ENCODE data around the gene NOP16.

NOP16 gene

GRCh38 chr5:176352116-176352878 lies 36.1 kb downstream of the NOP16 start:
- Histone ChIP-seq H3K4me1 (no peaks in the 10 kb centered on the region), H3K27me3 (ENCODE audit: low read depth) (no peaks in the 10 kb centered on the region), H3K36me3 (replicated peaks) (peaks cover 79% of the 10 kb centered on the region), H3K4me3 (no peak overlapping the region), H3K9me3 (no peaks in the 10 kb centered on the region)
- DNase-seq (ENCODE audit: low spot score in 2 of 2) = no peak
- in situ Hi-C loops (cut with MboI; ENCODE audit: low sequenced_read_pairs) = no loop called here

- Histone ChIP-seq H3K36me3 (replicated peaks) (peaks cover 87% of the 10 kb centered on the region), H3K9me3 (no peaks in the 10 kb centered on the region), H3K4me1 (no peaks in the 10 kb centered on the region), H3K27me3 (ENCODE audit: low read depth) (no peaks in the 10 kb centered on the region), H3K4me3 (no peak overlapping the region)
- in situ Hi-C loops (cut with MboI; ENCODE audit: low sequenced_read_pairs) = no loop called here
- DNase-seq (ENCODE audit: low spot score in 2 of 2) = no peak
These were observed 38.0 kb downstream of the NOP16 start for GRCh38 chr5:176350416-176350815.

- Histone ChIP-seq H3K9me3 (no peaks in the 10 kb centered on the region), H3K36me3 (replicated peaks) (peaks cover 42% of the 10 kb centered on the region)
- DNase-seq (ENCODE audit: low spot score in 2 of 2) = no peak
These were observed 45.5 kb downstream of the NOP16 start for GRCh38 chr5:176342766-176343458.

GRCh38 chr5:176342158-176342483 lies 46.3 kb downstream of the NOP16 start:
- in situ Hi-C loops (cut with MboI; ENCODE audit: low sequenced_read_pairs) = loop anchor here (25.0 kb wide), 1 partner anchor 605 kb away; no protein-coding TSS in a partner anchor
- H3K4me1 ChIP-seq = no peaks in the 10 kb centered on the region
- no peaks in the 10 kb centered on the region for H3K27me3 ChIP-seq (ENCODE audit: low read depth)
- no peak overlapping the region for H3K4me3 ChIP-seq
- H3K9me3 ChIP-seq = no peaks in the 10 kb centered on the region
- DNase-seq (ENCODE audit: low spot score in 2 of 2) = no peak
- H3K36me3 ChIP-seq (replicated peaks) = peaks cover 35% of the 10 kb centered on the region

More at GRCh38 chr5:176342766-176343458, 45.5 kb downstream of the NOP16 start:
- in situ Hi-C loops (cut with MboI; ENCODE audit: low sequenced_read_pairs) = loop anchor here (25.0 kb wide), 1 partner anchor 606 kb away; no protein-coding TSS in a partner anchor
- H3K27me3 ChIP-seq (ENCODE audit: low read depth) = no peaks in the 10 kb centered on the region
- H3K4me3 ChIP-seq = no peak overlapping the region
- no peaks in the 10 kb centered on the region for H3K4me1 ChIP-seq

DNA sequence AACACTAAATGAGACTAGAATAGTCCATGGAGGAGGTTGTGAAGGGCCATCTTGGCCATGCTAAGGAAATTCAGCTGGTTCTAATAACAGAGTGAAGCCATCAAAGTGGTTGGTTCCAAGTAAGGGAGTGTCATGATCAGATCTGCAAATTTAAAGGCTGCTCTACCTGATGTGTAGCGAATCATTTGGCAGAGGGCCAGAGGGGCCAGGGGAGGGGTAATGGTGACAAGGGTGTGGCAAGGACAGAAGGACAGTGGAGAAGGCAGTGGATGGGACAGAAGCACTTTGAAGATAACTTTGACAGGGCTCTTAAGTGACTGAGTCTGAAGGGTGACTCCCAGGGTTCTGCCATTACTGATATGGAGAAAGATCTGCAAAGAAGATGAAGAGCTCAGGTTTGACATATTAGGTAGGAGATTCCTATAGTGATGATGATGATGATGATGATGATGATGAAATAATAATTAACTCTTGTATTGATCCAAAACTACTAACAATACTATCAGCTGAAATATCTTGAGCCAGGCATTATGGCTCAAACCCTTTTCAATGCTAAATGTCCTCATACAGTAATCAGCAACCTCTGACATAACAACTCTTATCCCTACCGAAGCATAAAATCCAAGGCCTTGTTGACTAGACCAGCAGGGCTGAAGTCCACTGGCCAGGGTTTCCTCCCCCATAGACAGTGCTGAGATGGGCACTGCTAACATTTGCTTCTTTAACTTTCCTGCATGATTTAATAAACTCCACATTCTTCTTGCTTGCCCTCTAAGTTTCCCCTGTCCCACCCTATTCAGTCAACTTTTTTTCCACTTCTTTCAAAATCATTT lies 46.9 kb downstream of the NOP16 start:
- DNase-seq (ENCODE audit: low spot score in 2 of 2) = no peak
- H3K4me1 ChIP-seq = no peaks in the 10 kb centered on the region
- in situ Hi-C loops (cut with MboI; ENCODE audit: low sequenced_read_pairs) = loop anchor here (25.0 kb wide), 1 partner anchor 604 kb away; no protein-coding TSS in a partner anchor

DNA sequence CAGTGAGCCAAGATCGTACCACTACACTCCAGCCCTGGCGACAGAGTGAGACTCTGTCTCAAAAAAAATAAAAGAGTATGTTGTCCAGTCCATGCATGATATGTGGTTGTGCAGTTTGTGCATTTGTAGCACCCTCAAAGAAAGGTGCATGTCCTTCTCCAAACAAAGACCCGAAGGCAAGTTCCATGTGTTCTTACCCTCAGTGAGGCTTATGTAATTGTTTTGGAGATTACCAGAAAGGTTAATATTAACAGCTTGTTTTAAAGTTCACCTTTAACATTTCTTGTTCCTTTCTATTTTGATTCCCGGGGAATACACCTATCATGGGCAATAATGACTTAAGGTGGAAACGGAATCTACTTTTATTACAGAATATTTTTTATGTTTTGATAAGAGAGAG lies 49.1 kb downstream of the NOP16 start:
- no peaks in the 10 kb centered on the region for H3K4me1 ChIP-seq
- no peak for DNase-seq (ENCODE audit: low spot score in 2 of 2)
- H3K4me3 ChIP-seq = no peak overlapping the region
- peaks cover 16% of the 10 kb centered on the region for H3K36me3 ChIP-seq (replicated peaks)
- in situ Hi-C loops (cut with MboI; ENCODE audit: low sequenced_read_pairs) = loop anchor here (25.0 kb wide), 1 partner anchor 602 kb away; no protein-coding TSS in a partner anchor
- no peaks in the 10 kb centered on the region for H3K9me3 ChIP-seq
- no peaks in the 10 kb centered on the region for H3K27me3 ChIP-seq (ENCODE audit: low read depth)

More for the DNA sequence above, 46.9 kb downstream of the NOP16 start:
- Histone ChIP-seq H3K36me3 (replicated peaks) (peaks cover 35% of the 10 kb centered on the region), H3K9me3 (no peaks in the 10 kb centered on the region), H3K4me3 (no peak overlapping the region), H3K27me3 (ENCODE audit: low read depth) (no peaks in the 10 kb centered on the region)

DNA sequence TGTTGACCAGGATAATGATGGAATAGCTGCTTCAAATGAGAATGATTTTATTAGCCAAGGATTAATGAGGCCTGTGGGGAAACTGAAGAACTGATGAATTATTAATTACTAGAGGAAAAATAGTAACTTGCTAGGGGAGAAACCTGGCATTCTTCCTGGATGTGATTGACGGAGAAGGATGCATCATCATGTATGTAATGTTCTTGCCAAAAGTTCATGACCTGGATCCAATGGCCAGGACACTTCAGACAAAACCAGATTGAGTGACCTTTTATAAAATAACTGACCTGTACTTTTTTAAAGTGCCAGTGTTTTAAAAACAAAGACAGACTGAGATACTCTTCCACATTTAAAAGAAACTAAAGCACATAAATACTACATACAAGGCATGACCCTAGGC lies 50.5 kb downstream of the NOP16 start:
- H3K36me3 ChIP-seq (replicated peaks) = peaks cover 12% of the 10 kb centered on the region
- no peak overlapping the region for H3K4me3 ChIP-seq
- DNase-seq (ENCODE audit: low spot score in 2 of 2) = no peak
- in situ Hi-C loops (cut with MboI; ENCODE audit: low sequenced_read_pairs) = loop anchor here (25.0 kb wide), 1 partner anchor 601 kb away; no protein-coding TSS in a partner anchor
- no peaks in the 10 kb centered on the region for H3K4me1 ChIP-seq
- H3K27me3 ChIP-seq (ENCODE audit: low read depth) = no peaks in the 10 kb centered on the region
- H3K9me3 ChIP-seq = no peaks in the 10 kb centered on the region

DNA sequence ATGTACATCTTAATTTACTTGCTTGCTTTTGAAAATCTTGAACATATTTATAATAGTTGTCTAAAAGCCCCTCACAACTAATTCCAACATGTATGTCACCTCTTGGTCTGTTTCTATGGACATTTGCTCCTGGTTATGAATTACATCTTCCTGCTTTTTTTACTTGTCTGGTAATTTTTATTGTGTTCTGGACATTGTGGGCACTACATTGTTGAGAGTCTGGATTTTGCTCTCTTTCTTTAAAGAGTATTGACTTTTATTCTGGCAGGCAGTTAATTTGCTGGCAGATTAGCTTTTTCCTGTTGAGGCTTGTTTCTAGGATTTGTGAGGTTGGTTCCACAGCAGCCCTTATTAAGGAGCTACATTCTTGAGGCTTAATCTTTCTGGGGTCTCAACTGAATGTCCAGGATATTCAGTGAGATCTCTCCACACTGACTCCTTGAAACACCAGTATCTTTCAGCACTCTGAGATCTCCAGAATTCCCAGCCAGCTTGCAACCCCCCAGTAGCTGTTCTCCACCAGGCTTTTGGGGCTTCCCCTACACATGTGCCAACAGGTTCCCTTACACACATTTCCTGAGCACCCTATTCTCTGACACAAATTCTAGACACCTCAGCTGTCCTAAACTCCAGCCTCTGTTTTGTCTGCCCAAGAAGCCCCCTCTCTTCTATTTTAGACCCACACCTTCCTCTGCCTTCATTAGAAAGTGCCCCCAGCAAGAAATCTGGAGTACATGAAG lies 54.2 kb downstream of the NOP16 start:
- Histone ChIP-seq H3K36me3 (replicated peaks) (peaks cover 12% of the 10 kb centered on the region), H3K9me3 (no peaks in the 10 kb centered on the region), H3K27me3 (ENCODE audit: low read depth) (no peaks in the 10 kb centered on the region), H3K4me1 (no peaks in the 10 kb centered on the region), H3K4me3 (no peak overlapping the region)
- in situ Hi-C loops (cut with MboI; ENCODE audit: low sequenced_read_pairs) = loop anchor here (25.0 kb wide), 1 partner anchor 597 kb away; no protein-coding TSS in a partner anchor
- DNase-seq (ENCODE audit: low spot score in 2 of 2) = no peak

All from HAP-1 (cell line).